ENCODE data around the gene YWHAQ.

YWHAQ gene

GRCh38 chr2:9654452-9655100 is 23.8 kb upstream of the YWHAQ start:
- DNase-seq = no peak

GRCh38 chr2:9653485-9654271 is 22.9 kb upstream of the YWHAQ start:
- DNase-seq = no peak

- no peak for DNase-seq
Observed at GRCh38 chr2:9652898-9653479, 22.2 kb upstream of the YWHAQ start.

GRCh38 chr2:9652267-9652666 is 21.5 kb upstream of the YWHAQ start:
- no peak for DNase-seq

GRCh38 chr2:9650119-9650821 is 19.5 kb upstream of the YWHAQ start:
- DNase-seq = no peak

GRCh38 chr2:9649261-9649660 is 18.5 kb upstream of the YWHAQ start:
- DNase-seq = no peak

- DNase-seq = no peak
Observed at GRCh38 chr2:9648821-9649220, 18.0 kb upstream of the YWHAQ start.

- no peak for DNase-seq
Observed at GRCh38 chr2:9647884-9648283, 17.1 kb upstream of the YWHAQ start.

- no peak for DNase-seq
Observed at GRCh38 chr2:9646196-9647030, 15.6 kb upstream of the YWHAQ start.

- no peak for DNase-seq
Observed at GRCh38 chr2:9644603-9645002, 13.8 kb upstream of the YWHAQ start.

- no peak for DNase-seq
Observed at GRCh38 chr2:9644021-9644420, 13.2 kb upstream of the YWHAQ start.

- no peak for DNase-seq
Observed at GRCh38 chr2:9641641-9642040, 10.8 kb upstream of the YWHAQ start.

GRCh38 chr2:9640403-9641104 is 9.8 kb upstream of the YWHAQ start:
- no peak for DNase-seq

GRCh38 chr2:9639740-9640343 is 9.0 kb upstream of the YWHAQ start:
- DNase-seq = no peak

GRCh38 chr2:9639000-9639602 is 8.3 kb upstream of the YWHAQ start:
- no peak for DNase-seq

GRCh38 chr2:9638532-9638931 is 7.7 kb upstream of the YWHAQ start:
- DNase-seq = no peak

GRCh38 chr2:9637330-9637729 is 6.5 kb upstream of the YWHAQ start:
- DNase-seq = no peak

- DNase-seq = no peak
Observed at GRCh38 chr2:9634133-9634532, 3.3 kb upstream of the YWHAQ start.

- DNase-seq = no peak
Observed at GRCh38 chr2:9631878-9632700, 1.3 kb upstream of the YWHAQ start.

GRCh38 chr2:9631553-9631819 is 689 bp upstream of the YWHAQ start:
- no peak for DNase-seq
